Activated CD8-positive, alpha-beta memory T cell treated with anti-CD3 and anti-CD28 coated beads, Interleukin-2, amount 50 U/mL, for 24 hours (primary cell): Measurements from ENCODE around the gene C22orf42.
"Not testable (repeated sequence)": the region's sequence is repeated elsewhere in the genome, so short reads cannot be mapped to it uniquely, and the experiment has no call there.

Experiments
- DNase-seq: peaks from one replicate; pipeline ENCODE4 v3.0.0-alpha.2; 2020; ENCODE audit errors: extremely low read depth

Gene C22orf42

DNA sequence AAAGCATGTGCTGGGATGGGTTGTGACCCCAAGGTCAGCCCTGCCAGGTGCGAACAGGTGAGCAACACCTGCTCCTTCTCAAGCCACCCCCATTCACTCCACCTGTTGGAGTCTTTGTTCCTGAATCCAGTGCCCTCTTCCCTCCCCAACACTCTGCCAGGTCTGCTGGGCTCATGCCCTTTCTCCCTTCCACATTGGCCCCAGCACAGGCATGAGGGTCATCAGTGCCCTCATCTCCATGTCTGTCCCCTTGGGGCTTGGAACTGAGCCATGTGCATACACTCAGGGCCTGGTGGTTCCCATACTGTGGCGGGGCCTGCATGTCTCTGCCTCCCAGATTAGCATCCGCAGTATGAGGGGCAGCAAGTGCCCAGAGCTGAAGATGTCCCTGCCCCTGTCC is 26.7 kb upstream of the C22orf42 start:
- no peak for DNase-seq

GRCh38 chr22:32183625-32184024 is 24.5 kb upstream of the C22orf42 start:
- DNase-seq: no peak

DNA sequence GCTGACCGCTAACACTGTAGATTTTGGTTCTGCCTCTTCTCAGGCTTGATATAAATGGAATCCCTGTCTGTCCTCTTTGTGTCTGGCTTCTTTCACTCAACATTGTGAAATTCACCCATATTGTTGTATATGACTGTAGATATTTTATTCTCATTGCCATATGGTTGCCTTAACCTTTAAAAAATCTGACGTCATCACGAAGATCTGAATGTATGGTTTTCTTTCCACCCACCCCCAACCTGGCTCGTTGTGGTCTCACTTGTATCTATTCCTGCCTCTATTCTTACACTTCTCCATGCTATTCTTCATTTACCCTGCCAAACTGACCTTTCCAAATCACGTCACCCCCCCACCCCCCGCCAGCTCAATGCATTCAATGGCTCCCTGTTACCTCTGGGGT is 21.9 kb upstream of the C22orf42 start:
- no peak for DNase-seq

- no peak for DNase-seq
Measured at GRCh38 chr22:32177221-32177765, 18.2 kb upstream of the C22orf42 start.

DNA sequence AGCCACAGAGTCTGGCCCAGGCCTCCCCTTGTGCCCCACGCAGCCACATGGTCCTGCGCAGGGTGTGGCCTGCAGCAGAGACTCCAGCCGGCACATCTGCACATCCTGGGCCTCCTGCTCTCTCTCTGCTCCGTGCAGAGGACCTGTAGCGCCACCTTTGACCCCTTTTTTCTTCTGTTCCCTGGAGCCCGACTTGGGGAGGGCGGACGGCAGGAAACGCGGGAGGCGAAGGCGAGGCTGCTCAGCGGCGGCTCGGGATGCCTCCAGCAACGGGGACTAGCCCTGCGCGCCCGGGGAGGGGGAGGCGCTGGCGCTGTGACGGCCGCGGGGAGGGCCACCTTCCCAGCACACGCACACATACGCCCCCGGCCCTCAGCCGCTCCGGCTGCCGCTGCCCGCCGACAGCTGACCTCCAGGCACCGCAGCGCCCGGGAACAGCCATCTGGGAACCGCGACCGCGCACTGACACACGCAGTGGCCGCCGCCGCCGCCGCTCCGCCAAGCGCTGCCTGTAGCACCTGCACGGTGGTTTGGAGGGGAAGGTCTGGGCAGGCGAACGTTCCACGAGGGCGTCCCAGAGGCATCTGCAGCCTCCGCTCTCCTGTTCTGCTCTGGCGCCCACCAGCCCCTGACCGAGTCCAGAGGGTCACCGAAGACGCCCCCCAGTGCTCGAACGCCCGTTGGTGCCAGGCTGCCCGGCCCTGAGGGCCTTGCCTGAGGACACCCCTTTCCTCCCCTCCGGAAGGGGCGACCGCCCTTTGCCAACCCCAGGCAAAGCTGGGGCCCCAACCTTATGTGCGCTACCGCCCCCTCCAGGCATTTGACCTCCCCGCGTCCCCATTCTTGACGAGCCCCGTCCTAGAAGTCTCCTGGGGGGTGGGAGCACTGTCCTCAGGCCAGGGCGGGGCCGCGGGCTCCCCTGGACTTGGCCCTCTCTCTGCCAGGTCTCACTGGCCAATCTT is 16.9 kb upstream of the C22orf42 start:
- no peak for DNase-seq

GRCh38 chr22:32175115-32175514 is 16.0 kb upstream of the C22orf42 start:
- no peak for DNase-seq

DNA sequence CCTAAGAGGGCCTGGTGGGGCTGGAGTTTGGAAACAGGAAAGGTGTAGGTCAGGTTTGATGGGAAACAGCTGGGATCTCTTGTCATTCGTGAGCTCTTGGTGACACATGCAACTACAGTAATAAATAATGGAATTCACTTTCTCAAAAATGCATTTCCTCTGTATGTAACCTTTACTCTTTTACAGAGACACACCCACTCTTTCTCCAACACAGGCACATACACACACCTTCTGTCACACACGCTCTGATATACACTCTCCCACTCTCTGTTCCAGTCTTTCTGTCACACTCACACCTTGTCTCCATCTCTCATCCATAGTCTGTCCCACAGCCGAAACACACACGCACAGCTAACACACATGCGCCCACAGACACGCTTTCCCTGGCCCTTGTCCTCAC is 6.6 kb upstream of the C22orf42 start:
- DNase-seq: no peak

DNA sequence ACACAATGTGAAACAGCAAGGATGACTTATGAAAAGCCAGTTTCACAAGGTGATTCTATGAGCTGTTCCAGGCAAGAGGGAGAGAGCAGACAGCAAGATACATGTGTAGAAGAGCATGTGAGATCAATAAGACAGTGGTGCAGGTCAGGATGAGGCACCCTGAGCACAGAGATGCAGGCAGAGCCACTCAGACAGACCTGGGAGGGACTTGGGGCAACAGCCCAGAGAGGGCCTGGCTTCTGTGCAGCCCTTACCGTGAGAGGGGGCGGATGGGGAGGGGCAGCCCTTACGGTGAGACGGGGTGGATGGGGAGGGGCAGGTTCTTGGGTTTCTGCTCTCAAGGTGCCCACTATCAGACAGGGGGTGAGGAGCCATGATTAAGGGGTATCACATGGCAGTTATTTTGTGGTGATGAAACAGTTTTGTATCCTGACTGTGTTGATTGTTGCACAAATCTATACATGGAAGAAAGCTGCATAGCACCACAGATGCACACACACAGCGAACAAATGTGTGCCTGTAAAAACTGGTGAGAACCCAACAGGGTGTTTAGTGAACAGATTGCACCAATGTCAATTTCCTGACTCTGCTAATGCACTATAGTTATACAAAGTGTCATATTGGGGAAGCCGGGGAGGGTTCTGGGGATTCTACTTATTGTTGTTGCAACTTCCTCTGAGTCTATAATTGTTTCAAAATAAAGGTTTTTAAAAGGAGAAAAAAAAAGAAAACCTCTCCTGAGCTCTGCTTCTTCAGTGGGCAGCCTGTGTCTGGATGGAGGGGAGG is 5.2 kb upstream of the C22orf42 start:
- DNase-seq: no peak

DNA sequence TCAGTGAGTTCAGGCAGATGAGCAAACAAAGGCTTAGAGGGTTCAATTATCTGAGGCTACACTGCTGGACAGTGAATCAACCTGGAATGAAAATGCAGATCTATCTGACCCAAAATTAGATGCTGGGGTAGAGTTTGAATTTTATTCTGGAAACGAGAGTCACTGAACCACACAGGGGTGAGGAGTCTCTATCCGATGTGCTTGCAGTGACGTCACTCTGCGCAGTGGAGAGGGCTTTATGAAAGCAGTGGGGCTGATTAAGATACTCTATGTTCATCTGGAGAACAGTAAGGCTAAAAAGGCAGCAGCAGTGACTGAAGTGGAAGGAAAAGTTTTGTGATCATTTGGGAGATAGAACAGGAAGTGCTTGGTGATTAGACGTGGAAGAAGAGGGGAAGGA is 1.3 kb upstream of the C22orf42 start:
- not testable (repeated sequence) for DNase-seq

GRCh38 chr22:32157632-32158031 is 1.5 kb downstream of the C22orf42 start:
- not testable (repeated sequence) for DNase-seq

DNA sequence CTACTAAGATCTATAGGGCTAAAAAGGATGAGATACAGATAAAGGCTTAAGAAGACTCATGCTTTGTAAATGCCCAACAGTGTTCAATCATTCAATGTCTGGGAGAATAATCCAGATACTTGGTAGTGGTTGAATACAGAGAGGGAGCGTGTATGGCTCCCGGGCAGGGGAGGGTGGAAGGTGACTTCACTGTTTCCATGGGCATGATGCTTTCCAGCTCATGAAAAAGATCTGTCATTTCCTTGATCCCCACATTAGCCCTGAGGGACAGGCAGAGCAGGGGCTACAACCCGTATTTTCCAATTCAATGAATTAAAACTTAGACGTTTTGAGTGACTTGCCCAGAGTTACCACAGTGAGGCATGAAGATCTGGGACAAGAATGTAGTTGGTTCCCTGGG is 4.4 kb downstream of the C22orf42 start:
- DNase-seq: not testable (repeated sequence)

- DNase-seq: not testable (repeated sequence)
Measured at GRCh38 chr22:32151641-32152040, 7.5 kb downstream of the C22orf42 start.

DNA sequence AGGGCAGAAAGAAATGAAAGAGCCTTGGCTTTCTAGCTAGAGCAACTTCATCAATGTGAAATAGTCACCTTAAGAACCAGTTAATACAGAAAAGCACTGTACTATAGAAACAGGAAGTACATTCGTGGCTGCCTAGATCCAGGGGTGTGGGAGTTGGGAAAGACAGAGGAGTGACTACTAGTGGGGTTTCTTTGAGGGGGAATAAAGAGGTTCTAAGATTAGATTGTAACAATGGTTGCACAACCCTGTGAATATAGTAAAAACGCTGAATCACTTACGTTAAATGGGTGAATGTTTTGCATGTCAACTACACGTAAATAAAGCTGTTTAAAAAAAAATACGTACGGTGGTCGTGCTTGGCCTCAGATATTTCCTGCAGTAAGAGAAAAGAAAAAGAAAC is 8.5 kb downstream of the C22orf42 start:
- not testable (repeated sequence) for DNase-seq

GRCh38 chr22:32148372-32148771 is 10.7 kb downstream of the C22orf42 start:
- not testable (repeated sequence) for DNase-seq

- DNase-seq: not testable (repeated sequence)
Measured at GRCh38 chr22:32147128-32147527, 12.0 kb downstream of the C22orf42 start.

GRCh38 chr22:32144496-32145274 is 14.4 kb downstream of the C22orf42 start:
- no peak for DNase-seq

DNA sequence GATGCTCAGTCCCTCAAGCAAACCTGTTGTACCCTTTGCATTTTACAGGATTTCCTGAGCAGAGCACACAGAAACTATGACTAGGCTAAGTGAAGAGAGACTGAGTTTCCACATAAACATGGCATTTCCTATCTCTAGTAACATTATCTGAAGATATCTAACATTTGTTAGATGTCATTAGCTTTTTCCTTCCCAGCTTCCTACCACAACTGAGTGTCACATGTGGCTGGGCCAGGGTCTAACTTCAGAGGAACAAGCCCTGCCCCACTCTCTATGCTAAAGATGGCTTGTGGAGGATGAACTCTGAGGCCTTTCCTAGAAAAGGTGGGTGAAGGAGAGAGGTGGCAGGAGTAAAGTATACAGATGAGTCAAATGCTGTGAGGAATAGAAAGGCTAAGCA is 16.5 kb downstream of the C22orf42 start:
- peak; percentile 3 for DNase-seq

GRCh38 chr22:32140688-32141087 is 18.4 kb downstream of the C22orf42 start:
- DNase-seq: not testable (repeated sequence)

DNA sequence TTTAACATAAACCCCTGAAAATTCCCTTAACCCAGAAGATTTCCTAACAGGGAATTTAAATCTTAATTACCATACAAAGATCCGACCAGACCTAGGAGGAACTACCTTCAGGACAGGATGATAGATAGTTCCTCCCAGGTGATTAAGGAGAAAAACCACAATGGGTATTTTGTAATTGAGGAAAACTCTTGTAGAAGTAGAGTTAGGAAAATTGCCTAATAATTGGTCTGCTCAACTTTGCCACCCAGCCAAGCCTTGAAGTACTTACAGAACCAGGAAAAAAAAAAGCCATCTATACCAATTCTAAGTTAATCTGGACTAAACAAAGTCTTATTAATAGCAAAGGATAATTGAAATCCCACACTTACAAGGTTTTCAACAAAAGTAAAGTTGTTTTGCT is 20.5 kb downstream of the C22orf42 start:
- DNase-seq: not testable (repeated sequence)

DNA sequence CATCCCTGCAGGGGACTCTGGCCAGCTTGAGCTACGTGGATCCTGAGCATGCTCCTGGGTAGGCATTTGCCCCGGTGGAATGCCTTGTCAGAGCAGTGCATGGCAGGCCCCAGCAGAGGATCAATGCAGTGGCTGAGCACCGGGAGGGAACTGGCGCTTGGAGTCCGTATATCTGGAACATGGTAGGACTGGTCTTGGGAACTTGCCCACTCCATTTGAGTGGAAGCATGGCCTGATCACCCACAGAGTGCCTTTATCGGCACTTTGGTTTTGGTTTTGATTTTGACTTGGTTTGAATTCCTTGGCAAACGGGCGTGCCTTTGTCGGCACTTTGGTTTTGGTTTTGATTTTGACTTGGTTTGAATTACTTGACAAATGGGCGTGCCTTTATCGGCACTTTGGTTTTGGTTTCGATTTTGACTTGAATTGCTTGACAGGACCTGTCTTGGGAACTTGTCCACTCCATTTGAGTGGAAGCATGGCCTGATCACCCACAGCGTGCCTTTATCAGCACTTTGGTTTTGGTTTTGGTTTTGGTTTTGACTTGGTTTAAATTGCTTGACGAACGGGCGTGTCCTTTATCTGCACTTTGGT is 21.3 kb downstream of the C22orf42 start:
- DNase-seq: peak; percentile 38

DNA sequence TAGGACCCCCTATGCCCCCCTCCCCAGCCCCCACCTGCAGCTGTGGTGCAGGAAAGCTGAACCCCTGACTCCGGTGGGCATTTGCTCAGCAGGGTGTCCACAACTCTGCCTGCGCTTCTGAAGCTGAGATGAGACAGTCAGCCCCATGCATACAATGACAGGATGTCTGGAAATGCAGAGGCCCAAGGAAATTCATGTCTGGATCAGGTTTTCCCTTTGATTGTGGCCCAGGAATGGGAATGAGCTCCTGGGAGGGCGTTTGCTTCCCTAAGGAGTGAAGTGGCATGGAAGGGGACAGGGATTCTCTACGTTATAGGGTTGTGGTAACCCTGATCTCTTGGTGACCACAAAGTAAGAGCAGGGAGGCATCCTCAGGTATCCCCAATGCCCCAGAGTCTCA is 22.2 kb downstream of the C22orf42 start:
- DNase-seq: not testable (repeated sequence)
